Measurements from ENCODE around the gene PLET1. TPM values are rescaled to one million over a fixed set of nuclear protein-coding genes. Genes with fewer than 3 reads are reported as not detected.

The PLET1 gene
- total and polyA plus RNA-seq, 9 of the 15 experiments (the other 6 are each of a cell fraction or from before 2014, with no cell fraction given), result not detected

DNA sequence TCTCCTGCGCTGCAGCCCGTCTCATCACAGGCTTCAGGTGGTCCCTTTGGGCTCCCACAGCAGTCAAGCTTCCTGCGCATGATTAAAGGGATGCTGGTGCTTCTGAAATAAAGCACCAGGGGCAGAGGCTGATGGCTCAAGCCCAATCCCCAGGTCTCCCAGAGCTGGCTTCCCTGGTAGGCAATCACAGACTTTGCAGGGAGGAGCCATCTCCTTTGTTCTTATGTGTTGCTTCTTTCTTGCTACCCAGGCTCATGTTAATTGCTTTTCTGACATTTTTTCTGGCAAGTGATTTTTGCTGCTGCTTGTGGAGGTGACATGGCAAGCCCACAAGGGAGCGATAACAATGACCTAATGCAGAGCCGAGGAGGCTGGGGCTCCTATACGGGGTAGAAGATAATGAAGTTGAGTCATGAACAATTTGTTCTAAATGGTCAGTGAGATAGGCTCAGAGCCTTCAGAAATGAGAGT, 25.2 kb upstream of the PLET1 start (continued):
- TF ChIP-seq ZNF785 (CRISPR knock-in tag; IDR thresholded peaks at IDR 0.05) (no peak), BRD9 (IDR thresholded peaks at IDR 0.05; ENCODE audit: low read depth, partially characterized antibody) (no peak), ARID2 (IDR thresholded peaks at IDR 0.05) (no peak), ZZZ3 (IDR thresholded peaks at IDR 0.05) (no peak), SMARCA4 (IDR thresholded peaks at IDR 0.05) (peak; percentile 84), ZFP30 (CRISPR knock-in tag; IDR thresholded peaks at IDR 0.05; ENCODE audit: borderline replicate concordance) (no peak), ZNF253 (CRISPR knock-in tag; conservative IDR thresholded peaks at IDR 0.05) (no peak), RBFOX2 (IDR thresholded peaks at IDR 0.05; ENCODE audit: low read depth, low read length) (no peak), RCOR1 (IDR thresholded peaks at IDR 0.05; ENCODE audit: borderline replicate concordance in 1 of 2, low read depth in 2 of 2, low read length in 2 of 2) (peak in 1 of 2 experiments; percentile 76; a peak in 2 of 4 replicates)
- TF ChIP-seq, protein P1, sequence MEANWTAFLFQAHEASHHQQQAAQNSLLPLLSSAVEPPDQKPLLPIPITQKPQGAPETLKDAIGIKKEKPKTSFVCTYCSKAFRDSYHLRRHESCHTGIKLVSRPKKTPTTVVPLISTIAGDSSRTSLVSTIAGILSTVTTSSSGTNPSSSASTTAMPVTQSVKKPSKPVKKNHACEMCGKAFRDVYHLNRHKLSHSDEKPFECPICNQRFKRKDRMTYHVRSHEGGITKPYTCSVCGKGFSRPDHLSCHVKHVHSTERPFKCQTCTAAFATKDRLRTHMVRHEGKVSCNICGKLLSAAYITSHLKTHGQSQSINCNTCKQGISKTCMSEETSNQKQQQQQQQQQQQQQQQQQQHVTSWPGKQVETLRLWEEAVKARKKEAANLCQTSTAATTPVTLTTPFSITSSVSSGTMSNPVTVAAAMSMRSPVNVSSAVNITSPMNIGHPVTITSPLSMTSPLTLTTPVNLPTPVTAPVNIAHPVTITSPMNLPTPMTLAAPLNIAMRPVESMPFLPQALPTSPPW (CRISPR knock-in tag; IDR thresholded peaks at IDR 0.05), result peak; percentile 52; the same call in 1 of the 2 replicates
- TF ChIP-seq, protein P2, sequence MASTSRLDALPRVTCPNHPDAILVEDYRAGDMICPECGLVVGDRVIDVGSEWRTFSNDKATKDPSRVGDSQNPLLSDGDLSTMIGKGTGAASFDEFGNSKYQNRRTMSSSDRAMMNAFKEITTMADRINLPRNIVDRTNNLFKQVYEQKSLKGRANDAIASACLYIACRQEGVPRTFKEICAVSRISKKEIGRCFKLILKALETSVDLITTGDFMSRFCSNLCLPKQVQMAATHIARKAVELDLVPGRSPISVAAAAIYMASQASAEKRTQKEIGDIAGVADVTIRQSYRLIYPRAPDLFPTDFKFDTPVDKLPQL (IDR thresholded peaks at IDR 0.05; ENCODE audit: extremely low read depth, insufficient read length), result no peak
- TF ChIP-seq, protein P3, sequence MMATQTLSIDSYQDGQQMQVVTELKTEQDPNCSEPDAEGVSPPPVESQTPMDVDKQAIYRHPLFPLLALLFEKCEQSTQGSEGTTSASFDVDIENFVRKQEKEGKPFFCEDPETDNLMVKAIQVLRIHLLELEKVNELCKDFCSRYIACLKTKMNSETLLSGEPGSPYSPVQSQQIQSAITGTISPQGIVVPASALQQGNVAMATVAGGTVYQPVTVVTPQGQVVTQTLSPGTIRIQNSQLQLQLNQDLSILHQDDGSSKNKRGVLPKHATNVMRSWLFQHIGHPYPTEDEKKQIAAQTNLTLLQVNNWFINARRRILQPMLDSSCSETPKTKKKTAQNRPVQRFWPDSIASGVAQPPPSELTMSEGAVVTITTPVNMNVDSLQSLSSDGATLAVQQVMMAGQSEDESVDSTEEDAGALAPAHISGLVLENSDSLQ (IDR thresholded peaks at IDR 0.05), result peak; percentile 25; the same call in 1 of the 2 replicates
- TF ChIP-seq, protein P4, sequence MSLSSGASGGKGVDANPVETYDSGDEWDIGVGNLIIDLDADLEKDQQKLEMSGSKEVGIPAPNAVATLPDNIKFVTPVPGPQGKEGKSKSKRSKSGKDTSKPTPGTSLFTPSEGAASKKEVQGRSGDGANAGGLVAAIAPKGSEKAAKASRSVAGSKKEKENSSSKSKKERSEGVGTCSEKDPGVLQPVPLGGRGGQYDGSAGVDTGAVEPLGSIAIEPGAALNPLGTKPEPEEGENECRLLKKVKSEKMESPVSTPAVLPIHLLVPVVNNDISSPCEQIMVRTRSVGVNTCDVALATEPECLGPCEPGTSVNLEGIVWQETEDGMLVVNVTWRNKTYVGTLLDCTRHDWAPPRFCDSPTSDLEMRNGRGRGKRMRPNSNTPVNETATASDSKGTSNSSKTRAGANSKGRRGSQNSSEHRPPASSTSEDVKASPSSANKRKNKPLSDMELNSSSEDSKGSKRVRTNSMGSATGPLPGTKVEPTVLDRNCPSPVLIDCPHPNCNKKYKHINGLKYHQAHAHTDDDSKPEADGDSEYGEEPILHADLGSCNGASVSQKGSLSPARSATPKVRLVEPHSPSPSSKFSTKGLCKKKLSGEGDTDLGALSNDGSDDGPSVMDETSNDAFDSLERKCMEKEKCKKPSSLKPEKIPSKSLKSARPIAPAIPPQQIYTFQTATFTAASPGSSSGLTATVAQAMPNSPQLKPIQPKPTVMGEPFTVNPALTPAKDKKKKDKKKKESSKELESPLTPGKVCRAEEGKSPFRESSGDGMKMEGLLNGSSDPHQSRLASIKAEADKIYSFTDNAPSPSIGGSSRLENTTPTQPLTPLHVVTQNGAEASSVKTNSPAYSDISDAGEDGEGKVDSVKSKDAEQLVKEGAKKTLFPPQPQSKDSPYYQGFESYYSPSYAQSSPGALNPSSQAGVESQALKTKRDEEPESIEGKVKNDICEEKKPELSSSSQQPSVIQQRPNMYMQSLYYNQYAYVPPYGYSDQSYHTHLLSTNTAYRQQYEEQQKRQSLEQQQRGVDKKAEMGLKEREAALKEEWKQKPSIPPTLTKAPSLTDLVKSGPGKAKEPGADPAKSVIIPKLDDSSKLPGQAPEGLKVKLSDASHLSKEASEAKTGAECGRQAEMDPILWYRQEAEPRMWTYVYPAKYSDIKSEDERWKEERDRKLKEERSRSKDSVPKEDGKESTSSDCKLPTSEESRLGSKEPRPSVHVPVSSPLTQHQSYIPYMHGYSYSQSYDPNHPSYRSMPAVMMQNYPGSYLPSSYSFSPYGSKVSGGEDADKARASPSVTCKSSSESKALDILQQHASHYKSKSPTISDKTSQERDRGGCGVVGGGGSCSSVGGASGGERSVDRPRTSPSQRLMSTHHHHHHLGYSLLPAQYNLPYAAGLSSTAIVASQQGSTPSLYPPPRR (CRISPR knock-in tag; IDR thresholded peaks at IDR 0.05; ENCODE audit: borderline replicate concordance), result no peak
- TF ChIP-seq, protein P5, sequence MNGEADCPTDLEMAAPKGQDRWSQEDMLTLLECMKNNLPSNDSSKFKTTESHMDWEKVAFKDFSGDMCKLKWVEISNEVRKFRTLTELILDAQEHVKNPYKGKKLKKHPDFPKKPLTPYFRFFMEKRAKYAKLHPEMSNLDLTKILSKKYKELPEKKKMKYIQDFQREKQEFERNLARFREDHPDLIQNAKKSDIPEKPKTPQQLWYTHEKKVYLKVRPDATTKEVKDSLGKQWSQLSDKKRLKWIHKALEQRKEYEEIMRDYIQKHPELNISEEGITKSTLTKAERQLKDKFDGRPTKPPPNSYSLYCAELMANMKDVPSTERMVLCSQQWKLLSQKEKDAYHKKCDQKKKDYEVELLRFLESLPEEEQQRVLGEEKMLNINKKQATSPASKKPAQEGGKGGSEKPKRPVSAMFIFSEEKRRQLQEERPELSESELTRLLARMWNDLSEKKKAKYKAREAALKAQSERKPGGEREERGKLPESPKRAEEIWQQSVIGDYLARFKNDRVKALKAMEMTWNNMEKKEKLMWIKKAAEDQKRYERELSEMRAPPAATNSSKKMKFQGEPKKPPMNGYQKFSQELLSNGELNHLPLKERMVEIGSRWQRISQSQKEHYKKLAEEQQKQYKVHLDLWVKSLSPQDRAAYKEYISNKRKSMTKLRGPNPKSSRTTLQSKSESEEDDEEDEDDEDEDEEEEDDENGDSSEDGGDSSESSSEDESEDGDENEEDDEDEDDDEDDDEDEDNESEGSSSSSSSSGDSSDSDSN (IDR thresholded peaks at IDR 0.05; ENCODE audit: borderline replicate concordance in 1 of 2, low read depth in 2 of 2, low read length in 2 of 2), result 0 out of 4 replicates have a peak, but pooled peaks of 1 of the 2 experiments have one; percentile 42
- TF ChIP-seq, protein P6, sequence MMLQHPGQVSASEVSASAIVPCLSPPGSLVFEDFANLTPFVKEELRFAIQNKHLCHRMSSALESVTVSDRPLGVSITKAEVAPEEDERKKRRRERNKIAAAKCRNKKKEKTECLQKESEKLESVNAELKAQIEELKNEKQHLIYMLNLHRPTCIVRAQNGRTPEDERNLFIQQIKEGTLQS (IDR thresholded peaks at IDR 0.05), result peak; percentile 74
- TF ChIP-seq, protein P6 (CRISPR knock-in tag; conservative IDR thresholded peaks at IDR 0.05), result peak; percentile 50; the same call in 1 of the 2 replicates
